Liver (tissue), 9 donors: ENCODE data around the gene ARGLU1. TPM values are rescaled to one million over a fixed set of nuclear protein-coding genes. Genes with fewer than 3 reads are reported as not detected.

ENCODE experiments used
- DNase-seq: peaks from one replicate; pipeline ENCODE4 v3.0.0-alpha.2; 2017; ENCODE audit warnings: low spot score
- H3K27ac ChIP-seq, 2 donors: one replicate each; pipeline ENCODE4 v1.7.0; 2013; ENCODE audit warnings: inconsistent platforms in 2 of 2, low read length in 2 of 2, control low read depth in 1 of 2, low read depth in 1 of 2, mild to moderate bottlenecking in 1 of 2
- H3K27me3 ChIP-seq, 4 donors: one replicate each; pipeline versions ENCODE4 v1.6.1 to v1.7.0; 2013; ENCODE audit warnings: low read length in 3 of 4, inconsistent platforms in 1 of 4, mild to moderate bottlenecking in 1 of 4, moderate library complexity in 1 of 4; ENCODE audit not compliant: control insufficient read depth in 4 of 4, insufficient read depth in 4 of 4
- H3K36me3 ChIP-seq, 4 donors: one replicate each; pipeline versions ENCODE4 v1.6.1 to v1.7.0; 2013; ENCODE audit warnings: low read length in 3 of 4, mild to moderate bottlenecking in 3 of 4, low read depth in 1 of 4, moderate library complexity in 1 of 4; ENCODE audit not compliant: control insufficient read depth in 4 of 4, insufficient read depth in 3 of 4
- H3K4me1 ChIP-seq, 4 donors: one replicate each; pipeline versions ENCODE4 v1.6.1 to v1.7.0; 2013; ENCODE audit warnings: low read length in 3 of 4, mild to moderate bottlenecking in 3 of 4, moderate library complexity in 1 of 4; ENCODE audit not compliant: control insufficient read depth in 4 of 4, insufficient read depth in 4 of 4
- H3K4me3 ChIP-seq, 3 donors: one replicate each; pipeline versions ENCODE4 v1.6.1 to v1.7.0; 2013; ENCODE audit warnings: low read length in 3 of 3, control low read depth in 1 of 3, low read depth in 1 of 3, mild to moderate bottlenecking in 1 of 3
- H3K9ac ChIP-seq, 2 donors: one replicate each; pipeline ENCODE4 v1.7.0; 2013; ENCODE audit warnings: low read length in 2 of 2, mild to moderate bottlenecking in 2 of 2, moderate library complexity in 2 of 2, control low read depth in 1 of 2, low read depth in 1 of 2
- H3K9me3 ChIP-seq, 4 donors: one replicate each; pipeline versions ENCODE4 v1.6.1 to v1.7.0; 2013; ENCODE audit warnings: low read length in 3 of 4; ENCODE audit not compliant: control insufficient read depth in 4 of 4
- ATF3 ChIP-seq: IDR thresholded peaks from 2 replicates; pipeline ENCODE4 v1.6.1; 2016; ENCODE audit warnings: antibody characterized with exemption
- CTCF ChIP-seq: fragments of 150-350 bp; IDR thresholded peaks from 2 replicates; pipeline ENCODE4 v1.5.1; 2017; ENCODE audit warnings: improper control_type of control experiment, low read depth, low read length; ENCODE audit not compliant: missing input control
- EGR1 ChIP-seq, 2 donors: IDR thresholded peaks; 2 replicates each; pipeline ENCODE4 v1.6.1; 2016 to 2018; ENCODE audit warnings: antibody characterized with exemption in 2 of 2, low read depth in 2 of 2
- FOXA2 ChIP-seq: IDR thresholded peaks from 2 replicates; pipeline ENCODE4 v1.6.1; 2016; ENCODE audit warnings: antibody characterized with exemption
- HNF4G ChIP-seq: IDR thresholded peaks from 2 replicates; pipeline ENCODE4 v1.6.1; 2016; ENCODE audit warnings: antibody characterized with exemption
- JUND ChIP-seq, 2 donors: IDR thresholded peaks; 2 replicates each; pipeline ENCODE4 v1.6.1; 2016; ENCODE audit warnings: antibody characterized with exemption in 2 of 2
- MAX ChIP-seq: IDR thresholded peaks from 2 replicates; pipeline ENCODE4 v1.6.1; 2016; ENCODE audit warnings: antibody characterized with exemption
- NR2F2 ChIP-seq: IDR thresholded peaks from 2 replicates; pipeline ENCODE4 v1.6.1; 2016; ENCODE audit warnings: antibody characterized with exemption
- RAD21 ChIP-seq, 2 donors: IDR thresholded peaks; 2 replicates each; pipeline ENCODE4 v1.6.1; 2016; ENCODE audit warnings: antibody characterized with exemption in 2 of 2, mild to moderate bottlenecking in 2 of 2
- REST ChIP-seq: IDR thresholded peaks from 2 replicates; pipeline ENCODE4 v1.6.1; 2016; ENCODE audit warnings: antibody characterized with exemption, mild to moderate bottlenecking
- RXRA ChIP-seq, 2 donors: IDR thresholded peaks; 2 replicates each; pipeline ENCODE4 v1.6.1; 2017 to 2018; ENCODE audit warnings: antibody characterized with exemption in 2 of 2, mild to moderate bottlenecking in 1 of 2
- SP1 ChIP-seq: IDR thresholded peaks from 2 replicates; pipeline ENCODE4 v1.6.1; 2018; ENCODE audit warnings: antibody characterized with exemption, mild to moderate bottlenecking
- TAF1 ChIP-seq: conservative IDR thresholded peaks from 2 replicates; pipeline ENCODE4 v1.6.1; 2016; ENCODE audit warnings: antibody characterized with exemption, mild to moderate bottlenecking
- ZBTB33 ChIP-seq: IDR thresholded peaks from 2 replicates; pipeline ENCODE4 v1.6.1; 2016; ENCODE audit warnings: antibody characterized with exemption
- WGBS: extraction: QIAGEN DNeasy Blood & Tissue Kit; methylation state at CpG from one replicate; pipeline ENCODE4 v1.1.7; 2013; 5-methylcytosine and 5-hydroxymethylcytosine counted together
- polyA plus RNA-seq, 2 donors: library from polyadenylated mRNA; stranded (reverse) in 1 of 2; unstranded in 1 of 2; fragments of 200-250 nt in 1 of 2; fragments of >200 nt in 1 of 2; fragmentation: Nextera tagmentation in 1 of 2; extraction: Ambion mirVana in 1 of 2; gene quantifications; one replicate each; pipeline versions ENCODE4 v1.2.1 to v1.2.3, GENCODE V29; 2013 to 2015
- total RNA-seq, 2 donors: library from RNA; depleted of rRNA; stranded (reverse); fragments of >200 nt; gene quantifications; one replicate each; pipeline ENCODE4 v1.2.3, GENCODE V29; 2014
- donor health status: healthy.
- donor health status: healthy.
- donor health status: healthy.
- donor health status: healthy.
- donor health status: healthy.

ARGLU1 gene
- total and polyA plus RNA-seq, 4 donors: 16.7 to 50.8 (median 30.1) TPM

GRCh38 chr13:106513025-106513983, 54.6 kb downstream of the ARGLU1 start:
- no peak for TF ChIP-seq TAF1
- no peak for TF ChIP-seq HNF4G
- no peak for TF ChIP-seq EGR1 (IDR thresholded peaks at IDR 0.05; ENCODE audit: low read depth in 2 of 2)
- no peak for TF ChIP-seq NR2F2
- TF ChIP-seq CTCF: no peak
- TF ChIP-seq FOXA2: no peak
- H3K27me3 ChIP-seq: peaks cover 0 to 2% (median 0%) of the 10 kb centered on the region in 4 donors
- H3K9ac ChIP-seq: no peak overlapping the region
- H3K4me1 ChIP-seq: no peaks in the 10 kb centered on the region
- H3K4me3 ChIP-seq: no peak overlapping the region
- H3K27ac ChIP-seq: no peak overlapping the region
- WGBS: 71% methylated on average over 8 of the region's 8 CpGs
- H3K9me3 ChIP-seq: no peaks in the 10 kb centered on the region
- peaks cover 0 to 1% (median 0%) of the 10 kb centered on the region in 4 donors for H3K36me3 ChIP-seq
- DNase-seq: no peak

- DNase-seq: no peak
- Histone ChIP-seq H3K27ac (no peak overlapping the region), H3K36me3 (peaks cover 0 to 1% (median 0%) of the 10 kb centered on the region in 4 donors), H3K4me1 (no peaks in the 10 kb centered on the region), H3K27me3 (peaks cover 0 to 5% (median 0%) of the 10 kb centered on the region in 4 donors), H3K9me3 (no peaks in the 10 kb centered on the region), H3K4me3 (no peak overlapping the region), H3K9ac (no peak overlapping the region)
- 71% methylated on average over 11 of the region's 11 CpGs for WGBS
- no peak for TF ChIP-seq JUND (IDR thresholded peaks at IDR 0.05)
- no peak for TF ChIP-seq RXRA (IDR thresholded peaks at IDR 0.05)
- no peak for TF ChIP-seq ATF3
- TF ChIP-seq CTCF: no peak
- no peak for TF ChIP-seq TAF1
- TF ChIP-seq RAD21 (IDR thresholded peaks at IDR 0.05): no peak
- no peak for TF ChIP-seq SP1
- TF ChIP-seq MAX: no peak
- TF ChIP-seq ZBTB33: no peak
- TF ChIP-seq HNF4G: no peak
- TF ChIP-seq FOXA2: no peak
- no peak for TF ChIP-seq REST
- no peak for TF ChIP-seq EGR1 (IDR thresholded peaks at IDR 0.05; ENCODE audit: low read depth in 2 of 2)
These were observed 60.2 kb downstream of the ARGLU1 start for GRCh38 chr13:106507560-106508274.
